ENCODE data around the gene DIP2C. TPM values are rescaled to one million over a fixed set of nuclear protein-coding genes. Genes with fewer than 3 reads are reported as not detected.

The DIP2C gene
- total and polyA plus RNA-seq, 2 donors (not counting 1 experiment from before 2014, with no cell fraction given): 1.3 to 1.9 TPM

- Histone ChIP-seq H3K9ac (ENCODE audit: low read length) (no peak overlapping the region), H3K27ac (ENCODE audit: low read length in 2 of 2) (no peak overlapping the region), H3K79me2 (ENCODE audit: control insufficient read depth, insufficient read depth, low read length) (no peaks in the 10 kb centered on the region), H3K4me3 (ENCODE audit: control extremely low read depth in 1 of 5, extremely low read depth in 1 of 5, insufficient read depth in 1 of 5, low read depth in 2 of 5, low read length in 4 of 5) (no peak overlapping the region), H3K27me3 (replicated peaks in 1 of 4; ENCODE audit: control extremely low read depth in 1 of 4, control insufficient read depth in 3 of 4, insufficient read depth in 4 of 4, low read length in 3 of 4) (peaks cover 0 to 42% (median 12%) of the 10 kb centered on the region in 4 experiments), H4K20me1 (ENCODE audit: control insufficient read depth, insufficient read depth, low read length, poor library complexity, severe bottlenecking) (no peaks in the 10 kb centered on the region), H3K4me2 (replicated peaks; ENCODE audit: low read depth, low read length, poor library complexity, severe bottlenecking) (no peak overlapping the region), H2AFZ (ENCODE audit: insufficient read depth, low read depth, low read length, poor library complexity, severe bottlenecking) (no peak overlapping the region), H3K9me3 (ENCODE audit: control extremely low read depth in 1 of 3, control insufficient read depth in 2 of 3, insufficient read depth in 1 of 3, low read length in 2 of 3) (peaks cover 0 to 13% (median 0%) of the 10 kb centered on the region in 3 donors), H3K36me3 (replicated peaks in 1 of 2; ENCODE audit: control extremely low read depth in 1 of 2, control insufficient read depth in 1 of 2, extremely low read depth in 1 of 2, insufficient read depth in 2 of 2, low read length in 1 of 2) (no peaks in the 10 kb centered on the region), H3K4me1 (ENCODE audit: control insufficient read depth in 2 of 2, insufficient read depth in 2 of 2, low read length in 2 of 2) (peaks cover 3 to 6% of the 10 kb centered on the region in 2 donors)
- intact Hi-C loops (cut with micrococcal nuclease): no loop called here
- 87% methylated on average over 20 of the region's 21 CpGs for WGBS (ENCODE audit: insufficient coverage)
- DNase-seq (no peak), ATAC-seq (ENCODE audit: low read depth) (no peak)
- Mint-ChIP-seq H3K4me3 (no peak overlapping the region), H3K9me3 (ENCODE audit: insufficient read depth) (no peaks in the 10 kb centered on the region), H3K27ac (no peak overlapping the region), H3K27me3 (peaks cover 43% of the 10 kb centered on the region), H3K4me1 (peaks cover 9% of the 10 kb centered on the region)
- CTCF ChIA-PET: no interaction called here
- POLR2A ChIA-PET: no interaction called here
- TF ChIP-seq CTCF (IDR thresholded peaks at IDR 0.05) (no peak), EZH2 (IDR thresholded peaks at IDR 0.05; ENCODE audit: borderline replicate concordance, insufficient read depth, low read depth, low read length, poor library complexity, severe bottlenecking) (no peak)
Measured at GRCh38 chr10:625751-626711, 63.4 kb downstream of the DIP2C start.

DNA sequence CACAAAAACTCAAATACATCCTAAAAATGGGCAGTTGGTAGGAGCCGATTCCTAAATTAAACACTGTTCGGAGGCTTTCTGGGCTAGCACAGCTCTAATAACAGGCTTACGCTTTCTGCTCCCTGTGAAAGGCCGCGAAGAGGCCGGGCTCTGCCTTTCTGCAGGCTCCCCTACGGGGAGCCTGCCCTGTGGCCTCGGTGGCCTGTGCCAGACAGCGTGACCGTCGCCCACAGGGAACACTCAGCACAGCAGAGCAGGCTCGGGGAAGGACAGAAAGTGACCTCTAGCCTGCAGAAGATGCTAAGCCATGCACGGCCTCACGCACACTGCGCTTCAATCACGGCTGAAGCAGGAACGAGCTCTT lies 64.2 kb downstream of the DIP2C start:
- Histone ChIP-seq H3K4me1 (ENCODE audit: control insufficient read depth in 2 of 2, insufficient read depth in 2 of 2, low read length in 2 of 2) (peaks cover 10 to 14% of the 10 kb centered on the region in 2 donors), H3K27ac (ENCODE audit: low read length in 2 of 2) (no peak overlapping the region), H3K36me3 (replicated peaks in 1 of 2; ENCODE audit: control extremely low read depth in 1 of 2, control insufficient read depth in 1 of 2, extremely low read depth in 1 of 2, insufficient read depth in 2 of 2, low read length in 1 of 2) (no peaks in the 10 kb centered on the region), H3K9me3 (ENCODE audit: control extremely low read depth in 1 of 3, control insufficient read depth in 2 of 3, insufficient read depth in 1 of 3, low read length in 2 of 3) (peaks cover 0 to 16% (median 0%) of the 10 kb centered on the region in 3 donors), H2AFZ (ENCODE audit: insufficient read depth, low read depth, low read length, poor library complexity, severe bottlenecking) (no peak overlapping the region), H3K79me2 (ENCODE audit: control insufficient read depth, insufficient read depth, low read length) (no peaks in the 10 kb centered on the region), H3K27me3 (replicated peaks in 1 of 4; ENCODE audit: control extremely low read depth in 1 of 4, control insufficient read depth in 3 of 4, insufficient read depth in 4 of 4, low read length in 3 of 4) (peaks cover 0 to 42% (median 12%) of the 10 kb centered on the region in 4 experiments), H3K9ac (ENCODE audit: low read length) (no peak overlapping the region), H3K4me3 (ENCODE audit: control extremely low read depth in 1 of 5, extremely low read depth in 1 of 5, insufficient read depth in 1 of 5, low read depth in 2 of 5, low read length in 4 of 5) (no peak overlapping the region), H3K4me2 (replicated peaks; ENCODE audit: low read depth, low read length, poor library complexity, severe bottlenecking) (no peak overlapping the region), H4K20me1 (ENCODE audit: control insufficient read depth, insufficient read depth, low read length, poor library complexity, severe bottlenecking) (no peaks in the 10 kb centered on the region)
- H3K27me3 Mint-ChIP-seq: peaks cover 50% of the 10 kb centered on the region
- WGBS (ENCODE audit: insufficient coverage): 77% methylated on average over 17 of the region's 17 CpGs
- H3K27ac Mint-ChIP-seq: no peak overlapping the region
- H3K4me3 Mint-ChIP-seq: no peak overlapping the region
- TF ChIP-seq CTCF (IDR thresholded peaks at IDR 0.05) (no peak), EZH2 (IDR thresholded peaks at IDR 0.05; ENCODE audit: borderline replicate concordance, insufficient read depth, low read depth, low read length, poor library complexity, severe bottlenecking) (no peak)
- ATAC-seq (ENCODE audit: low read depth): no peak
- CTCF ChIA-PET: no interaction called here
- no peaks in the 10 kb centered on the region for H3K9me3 Mint-ChIP-seq (ENCODE audit: insufficient read depth)
- intact Hi-C loops (cut with micrococcal nuclease): no loop called here
- POLR2A ChIA-PET: no interaction called here
- no peak for DNase-seq
- peaks cover 16% of the 10 kb centered on the region for H3K4me1 Mint-ChIP-seq
